K562 (cell line): Measurements from ENCODE around the gene SPAG7. TPM values are rescaled to one million over a fixed set of nuclear protein-coding genes. Genes with fewer than 3 reads are reported as not detected.

Experiments
- ATAC-seq: fragments of 200-7000 bp; cut with Tn5 transposase; 3 replicates; pipeline ENCODE4 v1.9.1; 2020; ENCODE audit warnings: moderate library complexity
- BruUV-seq: library from RNA; stranded (reverse); fragments of 400-500 nt; replicated peaks from 2 replicates; lab custom pipeline; 2021; lab: Mats Ljungman, UMichigan
- CTCF ChIA-PET: fragments of 300-600 bp; formaldehyde crosslinking; extraction: SDS; loops from one replicate; lab custom pipeline; 2021; ENCODE audit warnings: low intra/inter-chr PET ratio; lab: Yijun Ruan, JAX
- POLR2A ChIA-PET: fragments of 300-600, 350-650 bp; sonication (Branson Sonifier 250); formaldehyde crosslinking; extraction: SDS; loops from one replicate; lab custom pipeline; 2021; ENCODE audit warnings: antibody characterized with exemption, inconsistent platforms; lab: Yijun Ruan, JAX
- DNase-seq, 4 experiments: peaks; one replicate each; pipeline versions ENCODE4 v3.0.0 to v3.0.0-alpha.2; 2011 to 2018; ENCODE audit warnings: low spot score in 3 of 4, mixed read lengths in 3 of 4; ENCODE audit errors: extremely low read depth in 1 of 4
- FAIRE-seq: peaks from 2 replicates; lab custom pipeline; 2011; peaks lifted over from hg19 to GRCh38; lab: Jason Lieb, UNC
- H2AFZ ChIP-seq: 2 replicates; pipeline ENCODE4 v1.6.0; 2011; ENCODE audit warnings: low read depth, low read length, control low read depth, inconsistent platforms
- H3K27ac ChIP-seq: fragments of 200-600 bp; 3 replicates; pipeline ENCODE4 v1.8.0; 2011; ENCODE audit warnings: low read depth, mild to moderate bottlenecking, control low read depth, inconsistent platforms, low read length, moderate library complexity, mixed read lengths; ENCODE audit errors: extremely low read depth
- H3K27me3 ChIP-seq, 2 experiments: fragments of 300-600 bp in 1 of 2; 2 replicates in 1 of 2; 3 replicates in 1 of 2; pipeline versions ENCODE4 v1.6.0 to v1.8.0; 2011; ENCODE audit warnings: inconsistent platforms in 2 of 2, low read length in 2 of 2, mild to moderate bottlenecking in 1 of 2, mixed read lengths in 1 of 2, moderate library complexity in 1 of 2; ENCODE audit not compliant: control insufficient read depth in 2 of 2, insufficient read depth in 2 of 2
- H3K36me3 ChIP-seq: fragments of 300-600 bp; 3 replicates; pipeline ENCODE4 v1.8.0; 2011; ENCODE audit warnings: mild to moderate bottlenecking, low read length, inconsistent platforms; ENCODE audit not compliant: control insufficient read depth, insufficient read depth
- H3K4me1 ChIP-seq, 2 experiments: fragments of 200-600 bp in 1 of 2; replicated peaks in 1 of 2; 2 replicates in 1 of 2; 3 replicates in 1 of 2; pipeline versions ENCODE4 v1.5.1 to v1.8.0; 2011; ENCODE audit warnings: inconsistent platforms in 2 of 2, low read length in 2 of 2, mild to moderate bottlenecking in 1 of 2, mixed read lengths in 1 of 2, moderate library complexity in 1 of 2; ENCODE audit not compliant: control insufficient read depth in 2 of 2, insufficient read depth in 2 of 2
- H3K4me2 ChIP-seq: 2 replicates; pipeline ENCODE4 v1.6.1; 2011; ENCODE audit warnings: low read length, control low read depth, inconsistent platforms, mixed read lengths; ENCODE audit not compliant: insufficient read depth
- H3K4me3 ChIP-seq: fragments of 200-600 bp; sonication (generic), shearing (Covaris generic); 2 replicates; pipeline ENCODE4 v1.5.1; 2016; ENCODE audit warnings: control low read depth, inconsistent platforms
- H3K79me2 ChIP-seq: fragments of 200-600 bp; 3 replicates; pipeline ENCODE4 v1.8.0; 2011; ENCODE audit warnings: low read length, inconsistent platforms; ENCODE audit not compliant: control insufficient read depth, insufficient read depth
- H3K9ac ChIP-seq, 2 experiments: 2 replicates each; pipeline versions ENCODE4 v1.6.0 to v1.6.1; 2011; ENCODE audit warnings: low read depth in 2 of 2, low read length in 2 of 2, control low read depth in 1 of 2, inconsistent platforms in 1 of 2, mild to moderate bottlenecking in 1 of 2, mixed read lengths in 1 of 2; ENCODE audit not compliant: insufficient read depth in 1 of 2
- H3K9me1 ChIP-seq: one replicate; pipeline ENCODE4 v1.6.0; 2011; ENCODE audit warnings: inconsistent platforms, mild to moderate bottlenecking, low read length, moderate library complexity; ENCODE audit not compliant: control insufficient read depth, insufficient read depth
- H3K9me3 ChIP-seq: replicated peaks from 2 replicates; pipeline ENCODE4 v1.5.1; 2011; ENCODE audit warnings: low read depth, low read length, inconsistent platforms; ENCODE audit not compliant: control insufficient read depth, insufficient read depth
- H4K20me1 ChIP-seq: replicated peaks from 2 replicates; pipeline ENCODE4 v1.6.1; 2011; ENCODE audit warnings: low read length, inconsistent platforms, mixed read lengths; ENCODE audit not compliant: control insufficient read depth, insufficient read depth
- ARID2 ChIP-seq: fragments of 450-650 bp; IDR thresholded peaks from 2 replicates; pipeline ENCODE4 v1.6.1; 2017; ENCODE audit warnings: antibody characterized with exemption, mild to moderate bottlenecking
- CLOCK ChIP-seq: fragments of 250-450 bp; sonication (Bioruptor Pico); IDR thresholded peaks from 2 replicates; pipeline ENCODE4 v1.4.0; 2020; ENCODE audit warnings: mild to moderate bottlenecking, moderate library complexity, borderline replicate concordance
- CREBBP ChIP-seq: IDR thresholded peaks from one replicate; pipeline ENCODE4 v1.6.1; 2012; ENCODE audit warnings: low read depth, mild to moderate bottlenecking, control low read depth, inconsistent platforms, low read length
- DLX4 ChIP-seq: fragments of 250-450 bp; sonication (Bioruptor Pico); IDR thresholded peaks from 2 replicates; pipeline ENCODE4 v1.6.1; 2021; ENCODE audit warnings: mild to moderate bottlenecking
- MCM2 ChIP-seq: fragments of 450-650 bp; IDR thresholded peaks from 2 replicates; pipeline ENCODE4 v1.6.1; 2017; ENCODE audit warnings: low read depth, mild to moderate bottlenecking
- PHTF2 ChIP-seq: fragments of 250-450 bp; sonication (Bioruptor Pico); IDR thresholded peaks from 2 replicates; pipeline ENCODE4 v1.5.0; 2021; ENCODE audit warnings: mild to moderate bottlenecking
- PPARD ChIP-seq: fragments of 250-450 bp; sonication (Bioruptor Pico); IDR thresholded peaks from 2 replicates; pipeline ENCODE4 v1.8.0; 2022; ENCODE audit warnings: inconsistent platforms, mild to moderate bottlenecking, moderate library complexity
- TAF7 ChIP-seq: fragments of 450-650 bp; IDR thresholded peaks from 2 replicates; pipeline ENCODE4 v1.6.1; 2016; ENCODE audit warnings: missing genetic modification characterization, missing compliant biosample characterization
- TARDBP ChIP-seq: fragments of 450-650 bp; IDR thresholded peaks from 2 replicates; pipeline ENCODE4 v1.6.1; 2016
- THAP7 ChIP-seq: fragments of 250-450 bp; sonication (Bioruptor Pico); IDR thresholded peaks from 2 replicates; pipeline ENCODE4 v1.5.0; 2021
- ZBTB17 ChIP-seq: fragments of 450-650 bp; formaldehyde crosslinking; IDR thresholded peaks from 2 replicates; pipeline ENCODE4 v1.4.0; 2020; ENCODE audit warnings: mild to moderate bottlenecking
- ZNF436 ChIP-seq: fragments of 250-450, 450-650 bp; sonication (Bioruptor Pico); formaldehyde crosslinking; IDR thresholded peaks from 2 replicates; pipeline ENCODE4 v1.7.0; 2020; ENCODE audit warnings: mild to moderate bottlenecking
- ZNF766 ChIP-seq: fragments of 200-800 bp; sonication (Bioruptor generic); conservative IDR thresholded peaks from 2 replicates; pipeline ENCODE4 v1.6.1; 2016; ENCODE audit warnings: missing genetic modification characterization, missing compliant biosample characterization
- WGBS: fragments of 100-300 bp; shearing (Covaris generic); methylation state at CpG from one replicate; pipeline ENCODE4 v1.1.6; 2016; ENCODE audit warnings: low coverage, mixed read lengths; ENCODE audit not compliant: insufficient coverage; ENCODE audit errors: missing lambda C conversion rate; 5-methylcytosine and 5-hydroxymethylcytosine counted together
- in situ Hi-C: fragments of 300-500 bp; cut with MboI; formaldehyde crosslinking; loops from 4 replicates; pipeline ENCODE4 v1.15.0; 2018; ENCODE audit warnings: inconsistent platforms, mixed read lengths
- intact Hi-C: fragments of 100-400 bp; cut with micrococcal nuclease; formaldehyde crosslinking; loops from 2 replicates; pipeline ENCODE4 v1.14.2; 2022
- polyA plus RNA-seq, 8 experiments: library from polyadenylated mRNA; depleted of rRNA in 4 of 8; stranded (reverse) in 5 of 8; unstranded in 3 of 8; fragments of >200 nt; fragmentation: Nextera tagmentation in 2 of 8; fragmentation: Illumina TruSeq in 1 of 8; extraction: Ambion mirVana in 2 of 8; extraction: Trizol in 1 of 8; gene quantifications; 2 replicates each; pipeline versions ENCODE4 v1.2.1 to v1.2.3, GENCODE V29; 2011 to 2014; ENCODE audit warnings: inconsistent platforms in 1 of 8, missing spikeins in 1 of 8
- total RNA-seq, 7 experiments: library from RNA; depleted of rRNA in 6 of 7; stranded (reverse); fragments of >200 nt in 6 of 7; fragmentation: Illumina TruSeq in 2 of 7; extraction: Trizol in 2 of 7; gene quantifications; 2 replicates each; pipeline versions ENCODE4 v1.2.1 to v1.2.3, GENCODE V29; 2011 to 2021; ENCODE audit warnings: low replicate concordance in 1 of 7

SPAG7 gene
- total and polyA plus RNA-seq, 9 of the 15 experiments (the other 6 are each of a cell fraction or from before 2014, with no cell fraction given) = 5.6 to 53.5 (median 36.3) TPM

GRCh38 chr17:4986403-4986802 lies 18.8 kb upstream of the SPAG7 start:
- TF ChIP-seq CLOCK (no peak), ZNF766 (no peak), DLX4 (CRISPR knock-in tag) (no peak), PPARD (no peak), ZBTB17 (CRISPR knock-in tag) (no peak), ARID2 (no peak), TARDBP (no peak), PHTF2 (no peak), ZNF436 (CRISPR knock-in tag) (no peak), THAP7 (CRISPR knock-in tag) (no peak), CREBBP (no peak), TAF7 (tag) (no peak), MCM2 (no peak)
- Histone ChIP-seq H3K4me1 (peaks cover 10 to 21% of the 10 kb centered on the region in 2 experiments; a peak in 4 of 5 replicates), H4K20me1 (no peaks in the 10 kb centered on the region), H3K4me2 (peak overlapping the region; percentile 82), H3K27me3 (no peaks in the 10 kb centered on the region), H3K9me3 (no peaks in the 10 kb centered on the region), H3K9ac (peak overlapping the region; percentile 73 to 94), H3K27ac (no peak overlapping the region; the same call in 1 of the 3 replicates), H2AFZ (0 out of 2 replicates have a peak overlapping the region, but pooled peaks have one; percentile 94), H3K36me3 (peaks cover 20% of the 10 kb centered on the region), H3K79me2 (peaks cover 26% of the 10 kb centered on the region), H3K9me1 (no peaks in the 10 kb centered on the region), H3K4me3 (peak overlapping the region; percentile 77)
- intact Hi-C loops = no loop called here
- DNase-seq (no peak), ATAC-seq (no peak; the same call in 2 of the 3 replicates), FAIRE-seq (no peak)
- POLR2A ChIA-PET = interaction anchor here (0.7 to 2.2 kb wide), 6 partner anchors 9 to 39 kb away, joined by 3 to 8 read pairs (median 4); partner anchors contain the start of genes ENO3, INCA1 and KIF1C
- WGBS = 26% methylated on average over 4 of the region's 5 CpGs
- CTCF ChIA-PET = interaction anchor here (0.9 kb wide), 2 partner anchors 76 to 77 kb away, joined by 3 read pairs; no protein-coding TSS in a partner anchor
- in situ Hi-C loops = no loop called here
- TSS peak; percentile 44 for BruUV-seq
